TTC549 (cell line): ENCODE results near the gene COX6A2.

Experiments
- FAIRE-seq: peaks from 2 replicates; lab custom pipeline; 2012; peaks lifted over from hg19 to GRCh38; lab: Jason Lieb, UNC

Gene COX6A2

DNA sequence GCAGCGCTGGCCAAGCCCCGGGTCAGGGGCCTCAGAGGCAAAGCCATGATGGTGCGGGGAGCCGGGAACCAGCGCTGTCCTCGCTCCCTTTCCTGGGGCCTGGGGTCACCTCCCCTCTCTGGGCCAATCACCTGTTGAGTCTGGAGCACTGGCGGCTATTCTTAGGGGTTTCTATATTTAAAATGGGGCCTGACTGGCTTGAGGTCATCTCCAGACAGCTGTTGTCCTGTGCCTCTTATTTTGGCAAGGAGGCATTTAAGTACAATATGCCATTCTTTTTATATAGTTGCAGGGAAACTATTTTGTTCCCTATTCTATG, at the start of gene COX6A2:
COX6A2 (minus strand) TSS at position 82 of the 319 bp plus-strand sequence; CDS start at position 47, 35 bp downstream.
- no peak for FAIRE-seq

DNA sequence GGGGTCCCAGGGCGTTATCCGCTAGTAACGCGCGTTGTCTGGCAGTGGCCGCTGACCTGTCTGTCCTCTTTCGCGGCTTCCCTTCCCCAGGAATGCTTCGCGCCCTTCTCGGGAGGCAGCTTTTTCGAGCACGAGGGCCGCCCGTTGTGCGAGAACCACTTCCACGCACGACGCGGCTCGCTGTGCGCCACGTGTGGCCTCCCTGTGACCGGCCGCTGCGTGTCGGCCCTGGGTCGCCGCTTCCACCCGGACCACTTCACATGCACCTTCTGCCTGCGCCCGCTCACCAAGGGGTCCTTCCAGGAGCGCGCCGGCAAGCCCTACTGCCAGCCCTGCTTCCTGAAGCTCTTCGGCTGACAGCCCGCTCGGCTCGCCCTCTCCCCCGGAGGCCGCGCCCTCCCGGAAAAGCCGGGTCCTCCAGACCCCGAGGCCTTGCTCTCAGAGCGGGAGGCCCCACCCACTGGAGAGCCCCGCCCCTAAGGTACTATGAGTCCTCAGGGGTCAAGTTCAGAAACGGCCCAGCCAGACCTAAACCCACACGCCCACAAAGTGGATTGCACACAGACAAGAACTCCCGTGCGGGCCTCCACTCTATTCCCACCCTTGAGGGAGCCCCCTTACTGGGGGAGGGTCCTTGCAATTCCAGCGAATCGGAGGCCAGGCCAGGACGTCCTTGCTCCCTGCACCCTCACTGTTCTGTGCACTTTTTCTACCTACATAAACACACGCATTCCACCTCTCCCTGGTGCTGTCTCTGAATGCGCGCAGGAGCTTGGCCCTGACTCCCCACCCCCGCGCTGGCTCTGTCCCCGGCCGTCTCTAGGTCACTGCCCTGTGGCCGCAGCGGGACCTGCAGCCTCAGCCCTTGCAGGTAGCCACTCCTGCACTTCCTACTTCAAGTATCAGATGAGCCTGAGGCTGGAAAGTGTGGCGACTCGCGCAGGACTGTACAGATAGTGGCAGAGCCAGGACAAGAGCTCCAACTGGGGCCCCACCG, 49.4 kb upstream of the COX6A2 start:
- FAIRE-seq, result no peak

DNA sequence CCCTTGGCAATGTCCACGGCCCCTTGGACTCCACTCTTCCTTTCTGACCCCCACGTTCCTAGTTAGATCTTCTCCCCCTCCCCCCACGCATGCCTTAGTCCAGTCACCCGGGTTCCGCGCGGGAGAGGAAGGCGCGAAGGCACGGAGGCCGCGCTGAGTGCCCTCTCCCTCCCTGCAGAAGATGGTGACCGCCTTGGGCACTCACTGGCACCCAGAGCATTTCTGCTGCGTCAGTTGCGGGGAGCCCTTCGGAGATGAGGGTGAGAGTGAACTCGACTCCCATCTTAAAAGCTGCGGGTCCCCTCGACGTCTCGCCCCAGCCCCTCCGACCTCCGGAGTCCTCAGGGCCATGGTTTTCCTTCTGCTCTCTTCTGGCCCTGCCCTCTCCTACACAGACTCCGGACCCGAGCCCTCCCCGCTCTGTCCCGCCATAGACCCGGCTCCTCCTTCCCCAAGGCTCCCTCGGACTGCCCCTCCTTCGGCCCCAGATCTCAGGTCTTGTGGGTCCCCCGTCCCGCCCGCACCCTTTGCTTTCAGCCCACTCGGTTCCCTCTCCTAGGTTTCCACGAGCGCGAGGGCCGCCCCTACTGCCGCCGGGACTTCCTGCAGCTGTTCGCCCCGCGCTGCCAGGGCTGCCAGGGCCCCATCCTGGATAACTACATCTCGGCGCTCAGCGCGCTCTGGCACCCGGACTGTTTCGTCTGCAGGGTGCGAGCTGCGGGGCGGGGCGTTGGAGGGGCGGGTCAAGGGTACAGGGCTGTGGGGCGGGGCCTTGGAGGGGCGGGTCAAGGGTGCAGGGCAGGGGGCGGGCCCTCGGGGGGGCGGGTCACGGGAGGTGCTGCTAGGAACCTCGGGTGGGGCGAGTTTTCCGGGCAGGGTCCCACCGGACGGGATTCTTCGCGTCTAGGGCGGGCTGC, 48.4 kb upstream of the COX6A2 start:
- FAIRE-seq, result no peak

DNA sequence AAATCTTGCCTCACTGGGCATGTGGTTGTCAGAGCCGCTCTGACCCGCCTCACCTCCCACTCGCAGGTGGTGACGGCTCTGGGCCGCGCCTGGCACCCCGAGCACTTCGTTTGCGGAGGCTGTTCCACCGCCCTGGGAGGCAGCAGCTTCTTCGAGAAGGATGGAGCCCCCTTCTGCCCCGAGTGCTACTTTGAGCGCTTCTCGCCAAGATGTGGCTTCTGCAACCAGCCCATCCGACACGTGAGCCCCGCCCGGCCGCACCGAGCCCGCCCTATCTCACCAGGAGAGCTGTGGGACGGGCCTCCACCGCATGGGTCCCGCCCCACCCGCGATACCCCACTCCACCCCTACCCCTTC, 47.8 kb upstream of the COX6A2 start:
- FAIRE-seq, result no peak

DNA sequence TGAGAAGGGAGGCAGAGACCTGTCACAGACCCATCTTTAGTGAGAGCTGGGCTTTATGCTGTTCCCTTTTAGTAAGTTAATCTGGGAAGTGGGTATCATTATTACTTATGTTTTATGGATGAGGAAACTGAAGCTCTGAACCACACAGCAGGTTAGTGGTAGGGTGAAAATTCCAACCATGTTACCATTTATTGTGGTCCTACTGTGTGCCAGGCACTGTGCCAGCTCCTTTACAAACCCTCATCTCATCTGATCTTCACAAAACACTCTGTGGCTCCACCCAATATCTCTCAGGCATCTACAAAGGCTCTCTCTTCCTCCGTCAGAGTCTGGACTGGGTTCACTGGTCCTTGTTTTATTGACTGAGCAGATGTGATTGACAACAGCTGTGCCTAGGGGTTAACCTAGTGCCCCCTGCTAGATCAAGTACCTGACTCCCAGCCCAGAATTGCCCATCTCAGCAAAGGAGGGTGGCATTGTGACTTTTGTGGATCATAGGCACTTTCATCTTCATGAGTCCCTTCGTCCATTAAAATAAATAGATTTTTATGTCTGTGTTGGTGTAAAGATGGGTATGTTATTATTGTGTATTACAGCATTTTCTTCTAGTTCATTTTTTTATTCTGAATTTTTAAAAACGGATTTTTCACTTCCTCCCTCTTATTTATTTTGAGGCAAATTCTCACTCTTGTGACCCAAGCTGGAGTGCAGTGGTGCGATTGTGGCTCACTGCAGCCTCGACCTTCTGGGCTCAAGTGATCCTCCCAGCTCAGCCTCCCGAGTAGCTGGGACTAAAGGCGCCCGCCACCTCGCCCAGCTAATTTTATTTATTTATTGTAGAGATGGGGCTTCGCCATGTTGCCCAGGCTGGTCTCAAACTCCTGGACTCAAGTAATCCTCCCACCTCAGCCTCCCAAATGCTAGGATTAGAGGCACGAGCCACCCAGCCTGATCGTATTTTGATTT, 46.9 kb upstream of the COX6A2 start:
- FAIRE-seq, result no peak

DNA sequence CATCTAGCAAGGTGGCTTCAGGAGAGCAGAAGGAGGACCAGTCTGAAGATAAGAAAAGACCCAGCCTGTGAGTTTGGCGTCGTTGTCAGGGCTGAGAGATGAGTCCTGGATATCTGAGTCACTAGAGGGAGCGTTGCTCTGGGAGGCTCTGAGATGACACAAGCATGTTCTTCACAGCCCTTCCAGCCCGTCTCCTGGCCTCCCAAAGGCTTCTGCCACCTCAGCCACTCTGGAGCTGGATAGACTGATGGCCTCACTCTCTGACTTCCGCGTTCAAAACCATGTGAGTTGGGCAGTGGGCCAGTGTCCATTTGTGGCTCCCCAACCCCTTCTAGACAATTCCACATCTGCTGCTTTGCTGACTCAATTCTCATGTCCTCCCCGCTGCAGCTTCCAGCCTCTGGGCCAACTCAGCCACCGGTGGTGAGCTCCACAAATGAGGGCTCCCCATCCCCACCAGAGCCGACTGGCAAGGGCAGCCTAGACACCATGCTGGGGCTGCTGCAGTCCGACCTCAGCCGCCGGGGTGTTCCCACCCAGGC, 46.1 kb upstream of the COX6A2 start:
- no peak for FAIRE-seq

DNA sequence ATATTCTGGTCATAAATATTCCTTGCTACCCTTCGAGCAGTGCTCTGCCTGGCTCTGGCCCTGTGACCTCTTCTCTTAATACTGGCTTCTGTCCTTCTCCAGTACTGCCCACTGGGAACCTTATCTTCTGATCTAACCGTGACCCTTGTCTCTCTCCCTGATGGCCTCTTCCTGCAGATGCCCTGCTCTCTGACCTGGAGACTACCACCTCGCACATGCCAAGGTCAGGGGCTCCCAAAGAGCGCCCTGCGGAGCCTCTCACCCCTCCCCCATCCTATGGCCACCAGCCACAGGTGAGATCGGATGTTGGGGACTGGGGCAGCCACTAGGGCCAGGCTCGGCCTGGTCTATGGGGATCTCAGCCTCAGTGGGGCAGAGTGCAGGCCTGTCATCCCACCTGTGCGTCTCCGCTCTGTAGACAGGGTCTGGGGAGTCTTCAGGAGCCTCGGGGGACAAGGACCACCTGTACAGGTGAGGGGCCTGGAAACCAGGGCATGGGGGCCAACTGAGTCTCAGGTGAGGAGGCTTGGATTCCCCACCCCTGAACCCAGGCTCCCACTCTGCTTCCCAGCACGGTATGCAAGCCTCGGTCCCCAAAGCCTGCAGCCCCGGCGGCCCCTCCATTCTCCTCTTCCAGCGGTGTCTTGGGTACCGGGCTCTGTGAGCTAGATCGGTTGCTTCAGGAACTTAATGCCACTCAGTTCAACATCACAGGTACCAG, 45.3 kb upstream of the COX6A2 start:
- FAIRE-seq, result no peak

DNA sequence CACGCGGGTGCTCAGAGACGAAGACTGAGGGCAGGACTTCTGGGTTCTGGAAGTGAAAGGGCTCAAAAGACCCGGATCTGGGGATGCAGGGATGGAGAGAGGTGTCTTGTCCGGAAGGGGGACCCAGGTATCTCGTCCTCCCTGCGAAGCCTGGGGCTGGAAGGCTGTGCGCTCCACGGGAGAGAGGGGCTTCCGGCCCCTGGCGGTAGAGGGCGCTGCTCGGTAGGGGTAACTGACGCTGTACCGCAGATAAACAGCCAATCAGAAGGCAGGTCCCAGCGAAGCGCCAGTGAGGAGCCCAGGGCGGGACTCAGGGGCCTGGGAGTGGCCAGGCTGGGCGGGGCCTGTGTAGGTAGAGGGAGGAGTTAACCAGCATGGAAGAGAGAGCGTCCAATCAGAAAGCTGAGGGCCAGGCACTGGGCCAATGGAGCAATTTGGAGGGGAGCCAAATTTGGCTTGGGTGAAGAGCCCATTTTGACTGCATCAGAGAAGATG, 44.6 kb upstream of the COX6A2 start:
- no peak for FAIRE-seq

DNA sequence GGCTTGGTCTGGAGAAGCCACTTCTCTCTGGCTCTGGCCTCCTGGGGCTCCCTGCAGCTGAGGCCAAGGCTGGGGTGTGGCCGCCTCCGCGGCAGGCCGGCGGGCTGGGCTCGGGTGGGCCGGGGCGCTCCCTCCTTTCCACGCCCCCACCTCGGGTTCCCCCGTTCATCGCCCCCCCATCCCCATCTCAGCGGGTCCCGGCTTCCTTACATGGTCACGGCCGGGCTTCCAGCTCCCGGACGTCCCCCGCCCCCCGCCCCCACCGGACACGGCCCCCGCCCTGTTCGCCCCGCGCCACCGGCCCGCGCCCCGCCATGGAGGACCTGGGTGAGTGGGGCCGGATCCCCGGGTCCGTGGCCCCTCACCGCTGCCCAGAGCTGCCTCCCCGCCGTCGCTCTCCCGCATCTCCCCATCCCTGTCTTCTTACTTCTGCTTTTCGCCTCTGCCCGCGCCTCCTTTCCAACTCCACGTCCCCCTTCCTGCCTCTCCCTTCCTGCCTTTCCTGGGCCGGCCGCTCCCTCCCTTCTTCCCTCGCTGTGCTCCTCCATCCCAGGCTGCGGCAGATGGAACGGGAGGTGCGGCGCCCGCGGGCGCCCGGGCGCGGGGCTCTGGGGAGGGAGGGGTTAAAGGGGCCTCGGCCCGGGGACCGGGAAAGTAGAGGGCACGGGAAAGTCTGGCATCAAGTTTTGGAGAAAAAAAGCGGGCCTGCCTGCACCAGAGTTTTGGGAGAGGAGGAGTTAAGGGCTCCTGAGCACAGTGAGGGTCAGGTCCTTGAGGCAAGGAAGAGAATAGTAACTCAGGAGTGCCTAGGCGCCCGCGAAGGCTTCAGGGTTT, 43.9 kb upstream of the COX6A2 start, which contains the start of gene TGFB1I1:
TGFB1I1 (plus strand) TSS at position 278 of the 834 bp plus-strand sequence; CDS start at position 315, 37 bp downstream.
- FAIRE-seq, result no peak

DNA sequence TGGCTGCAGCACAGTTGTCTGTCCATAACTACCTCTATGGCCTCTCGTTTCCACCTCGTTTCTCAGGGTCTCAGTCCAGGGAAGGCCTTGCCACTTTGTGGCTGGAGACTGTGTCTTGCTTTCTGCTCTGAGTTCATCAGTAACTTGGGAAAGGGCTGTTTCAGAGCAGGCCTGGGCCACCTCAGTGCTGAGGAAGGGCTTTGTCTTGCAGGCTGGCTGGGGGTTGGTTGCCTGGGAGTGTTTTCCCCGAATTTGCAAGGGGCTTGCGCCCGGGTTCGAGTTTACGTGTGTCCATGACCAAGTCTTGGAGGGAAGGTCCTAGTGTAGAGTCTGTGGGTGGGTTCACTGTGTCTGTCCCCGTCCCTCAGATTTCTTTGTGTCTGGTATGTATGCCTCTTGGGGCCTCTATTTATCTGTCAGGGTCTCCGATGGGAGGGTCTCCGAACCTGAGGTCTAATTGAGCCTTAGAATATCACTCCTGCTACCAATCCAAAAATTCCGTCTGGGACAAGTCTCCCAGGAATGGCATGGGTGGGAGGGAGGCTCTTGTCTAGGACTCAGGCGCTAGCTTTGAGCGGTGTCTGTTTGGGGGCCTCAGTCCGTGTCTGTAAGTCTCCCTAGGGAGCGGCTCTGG, 43.2 kb upstream of the COX6A2 start:
- FAIRE-seq, result no peak

DNA sequence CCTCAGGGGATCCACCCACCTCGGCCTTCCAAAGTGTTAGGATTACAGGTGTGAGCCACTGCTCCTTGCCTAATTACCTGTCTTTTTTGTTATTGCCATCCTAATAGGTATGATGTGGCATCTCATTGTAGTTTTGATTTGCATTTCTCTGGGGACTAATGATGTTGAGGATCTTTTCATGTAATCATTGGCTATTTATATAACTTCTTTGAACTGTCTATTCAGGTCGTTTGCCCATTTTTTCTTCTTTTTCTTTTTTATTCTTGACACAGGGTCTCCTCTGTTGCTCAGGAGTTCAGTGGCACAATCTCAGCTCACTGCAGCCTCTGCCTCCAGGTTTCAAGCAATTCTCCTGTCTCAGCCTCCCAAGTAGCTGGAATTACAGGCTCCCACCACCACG, 42.5 kb upstream of the COX6A2 start:
- FAIRE-seq, result no peak

DNA sequence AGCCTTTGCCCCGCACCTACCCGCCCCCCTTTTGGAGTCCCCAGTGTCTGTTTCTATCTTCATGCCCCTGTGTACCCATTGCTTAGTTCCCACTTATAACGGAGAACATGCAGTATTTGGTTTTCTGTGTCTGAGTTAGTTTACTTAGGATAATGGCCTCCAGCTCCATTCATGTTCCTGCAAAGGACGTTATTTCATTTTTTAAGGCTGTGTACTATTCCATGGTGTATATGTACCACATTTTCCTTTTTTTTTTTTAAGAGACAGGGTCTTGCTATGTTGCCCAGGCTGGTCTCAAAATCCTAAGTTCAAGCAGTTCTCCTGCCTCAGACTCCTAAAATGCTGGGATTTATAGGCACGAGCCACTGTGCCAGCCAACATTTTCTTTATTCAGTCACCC, 39.7 kb upstream of the COX6A2 start:
- FAIRE-seq, result no peak

DNA sequence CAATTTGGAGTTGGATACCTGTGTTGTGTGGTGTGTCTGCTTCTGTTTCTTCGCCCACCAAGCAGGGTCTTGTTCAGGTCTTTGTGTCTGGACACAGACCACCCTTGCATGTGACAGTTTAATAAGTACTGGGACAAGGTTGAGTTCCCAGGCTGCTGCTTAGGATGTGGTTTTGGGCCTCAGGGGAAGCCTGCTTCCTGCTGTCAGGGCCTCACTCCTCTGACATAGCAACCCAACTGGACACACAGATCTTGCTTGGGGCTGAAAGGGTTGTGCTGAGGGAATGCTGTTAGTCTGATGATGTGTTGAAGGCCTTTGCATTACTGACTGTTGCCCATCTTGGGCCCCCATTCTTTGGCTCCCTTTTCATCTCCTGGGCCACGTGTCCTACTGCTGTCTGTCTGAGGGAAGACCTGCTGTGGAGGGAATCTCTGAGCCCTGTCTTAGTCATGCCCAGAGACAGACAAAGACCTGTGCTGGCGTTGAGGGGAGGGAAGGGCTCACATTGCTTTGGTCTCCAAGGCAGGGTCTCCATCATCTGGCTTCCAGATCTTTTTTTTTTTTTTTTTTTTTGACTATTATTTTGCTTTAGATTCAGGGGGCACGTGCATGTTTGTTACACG, 39.1 kb upstream of the COX6A2 start:
- no peak for FAIRE-seq

DNA sequence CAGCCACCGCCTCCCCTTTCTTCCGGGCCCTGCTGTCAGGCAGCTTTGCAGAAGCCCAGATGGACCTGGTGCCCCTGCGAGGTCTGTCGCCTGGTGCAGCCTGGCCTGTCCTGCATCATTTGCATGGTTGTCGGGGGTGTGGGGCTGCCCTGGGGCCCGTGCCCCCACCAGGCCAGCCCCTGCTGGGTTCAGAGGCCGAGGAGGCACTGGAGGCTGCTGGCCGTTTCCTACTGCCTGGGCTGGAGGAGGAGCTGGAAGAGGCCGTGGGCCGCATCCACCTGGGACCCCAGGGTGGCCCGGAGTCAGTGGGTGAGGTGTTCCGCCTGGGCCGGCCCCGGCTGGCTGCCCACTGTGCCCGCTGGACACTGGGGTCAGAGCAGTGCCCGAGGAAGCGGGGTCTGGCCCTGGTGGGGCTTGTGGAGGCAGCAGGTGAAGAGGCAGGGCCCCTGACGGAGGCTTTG, 38.3 kb upstream of the COX6A2 start:
- no peak for FAIRE-seq

DNA sequence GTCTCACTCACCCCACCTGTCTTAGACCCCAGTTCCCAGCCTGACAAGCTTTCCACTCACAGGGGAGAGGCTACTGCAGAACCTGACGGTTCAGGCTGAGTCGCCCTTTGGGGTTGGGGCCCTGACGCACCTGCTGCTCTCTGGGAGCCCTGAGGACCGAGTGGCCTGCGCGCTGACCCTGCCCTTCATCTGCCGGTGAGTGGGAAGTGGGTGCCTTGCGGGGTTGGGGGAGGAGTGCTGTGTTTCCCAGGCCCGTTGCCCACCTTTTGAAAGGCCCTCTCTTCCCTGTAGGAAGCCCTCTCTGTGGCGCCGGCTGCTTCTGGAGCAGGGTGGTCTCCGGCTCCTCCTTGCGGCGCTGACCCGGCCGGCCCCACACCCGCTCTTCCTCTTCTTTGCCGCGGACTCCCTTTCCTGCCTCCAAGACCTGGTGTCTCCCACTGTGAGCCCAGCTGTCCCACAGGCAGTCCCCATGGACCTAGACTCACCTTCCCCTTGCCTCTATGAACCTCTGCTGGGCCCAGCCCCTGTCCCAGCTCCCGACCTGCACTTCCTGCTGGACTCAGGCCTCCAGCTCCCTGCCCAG, 37.7 kb upstream of the COX6A2 start:
- FAIRE-seq, result no peak

DNA sequence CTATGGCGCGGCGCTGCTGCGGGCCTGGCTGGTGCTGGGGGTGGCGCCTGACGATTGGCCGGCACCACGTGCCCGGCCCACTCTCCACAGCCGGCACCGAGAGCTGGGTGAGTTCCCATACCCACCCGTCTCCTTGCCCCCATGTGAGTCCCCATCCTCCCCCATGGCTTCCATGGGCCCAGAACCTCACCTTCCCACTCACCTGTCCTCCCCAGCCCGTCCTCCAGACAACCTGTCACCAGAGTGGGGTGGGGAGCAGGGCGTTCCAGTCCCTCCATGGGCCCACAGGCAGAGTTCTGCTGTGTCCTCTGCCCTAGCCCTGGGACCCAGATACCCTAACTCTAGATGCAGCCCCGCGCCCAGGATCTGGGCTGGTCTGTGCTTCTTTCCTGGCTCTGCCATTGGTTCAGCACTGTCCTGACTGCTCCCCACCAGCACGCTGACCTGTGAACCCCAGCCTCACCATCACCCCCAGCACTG, 36.7 kb upstream of the COX6A2 start:
- no peak for FAIRE-seq

DNA sequence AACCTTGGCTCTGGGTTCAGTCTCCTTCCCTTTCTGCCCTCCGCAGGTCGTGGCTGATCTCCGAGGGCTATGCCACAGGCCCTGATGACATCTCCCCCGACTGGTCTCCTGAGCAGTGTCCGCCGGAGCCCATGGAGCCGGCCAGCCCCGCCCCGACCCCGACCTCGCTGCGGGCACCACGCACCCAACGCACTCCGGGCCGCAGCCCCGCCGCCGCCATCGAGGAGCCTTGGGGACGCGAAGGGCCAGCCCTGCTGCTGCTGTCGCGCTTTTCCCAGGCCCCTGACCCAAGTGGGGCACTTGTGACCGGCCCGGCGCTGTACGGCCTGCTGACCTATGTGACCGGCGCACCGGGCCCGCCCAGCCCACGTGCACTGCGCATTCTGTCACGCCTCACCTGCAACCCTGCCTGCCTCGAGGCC, 36.2 kb upstream of the COX6A2 start:
- no peak for FAIRE-seq
